Effector memory CD4-positive, alpha-beta T cell (primary cell): ENCODE data around the gene PXDC1.
"Not testable (repeated sequence)": the region's sequence is repeated elsewhere in the genome, so short reads cannot be mapped to it uniquely, and the experiment has no call there.

Source experiments
- DNase-seq, 3 donors: peaks; one replicate each; pipeline ENCODE4 v3.0.0-alpha.2; 2020
- H3K27ac ChIP-seq: 2 replicates; pipeline ENCODE4 v1.7.0; 2013; ENCODE audit warnings: mild to moderate bottlenecking, low read length, moderate library complexity; ENCODE audit not compliant: insufficient read depth, poor library complexity, severe bottlenecking
- H3K27me3 ChIP-seq: replicated peaks from 2 replicates; pipeline ENCODE4 v1.7.0; 2013; ENCODE audit warnings: mild to moderate bottlenecking, low read length; ENCODE audit not compliant: insufficient read depth, control insufficient read depth, poor library complexity, severe bottlenecking
- H3K36me3 ChIP-seq: 2 replicates; pipeline ENCODE4 v1.7.0; 2013; ENCODE audit warnings: mild to moderate bottlenecking, low read length, moderate library complexity; ENCODE audit not compliant: control insufficient read depth, insufficient read depth
- H3K4me1 ChIP-seq: 2 replicates; pipeline ENCODE4 v1.7.0; 2013; ENCODE audit warnings: low read length, mild to moderate bottlenecking; ENCODE audit not compliant: control insufficient read depth, insufficient read depth, poor library complexity, severe bottlenecking
- H3K4me3 ChIP-seq: 2 replicates; pipeline ENCODE4 v1.7.0; 2013; ENCODE audit warnings: low read length, low read depth, mild to moderate bottlenecking; ENCODE audit not compliant: insufficient read depth, poor library complexity, severe bottlenecking
- H3K9me3 ChIP-seq: 2 replicates; pipeline ENCODE4 v1.7.0; 2013; ENCODE audit warnings: mild to moderate bottlenecking, low read length, moderate library complexity; ENCODE audit not compliant: control insufficient read depth

PXDC1 gene

GRCh38 chr6:3697609-3698008 is 53.9 kb downstream of the PXDC1 start:
- Histone ChIP-seq H3K36me3 (no peaks in the 10 kb centered on the region), H3K4me3 (no peak overlapping the region), H3K4me1 (no peaks in the 10 kb centered on the region), H3K27ac (no peak overlapping the region), H3K9me3 (no peaks in the 10 kb centered on the region), H3K27me3 (peaks cover under 1% of the 10 kb centered on the region)
- no peak for DNase-seq

GRCh38 chr6:3696525-3697088 is 54.9 kb downstream of the PXDC1 start:
- Histone ChIP-seq H3K27me3 (peaks cover 5% of the 10 kb centered on the region), H3K27ac (no peak overlapping the region), H3K4me3 (no peak overlapping the region), H3K36me3 (no peaks in the 10 kb centered on the region), H3K9me3 (no peaks in the 10 kb centered on the region), H3K4me1 (no peaks in the 10 kb centered on the region)
- DNase-seq = no peak

DNA sequence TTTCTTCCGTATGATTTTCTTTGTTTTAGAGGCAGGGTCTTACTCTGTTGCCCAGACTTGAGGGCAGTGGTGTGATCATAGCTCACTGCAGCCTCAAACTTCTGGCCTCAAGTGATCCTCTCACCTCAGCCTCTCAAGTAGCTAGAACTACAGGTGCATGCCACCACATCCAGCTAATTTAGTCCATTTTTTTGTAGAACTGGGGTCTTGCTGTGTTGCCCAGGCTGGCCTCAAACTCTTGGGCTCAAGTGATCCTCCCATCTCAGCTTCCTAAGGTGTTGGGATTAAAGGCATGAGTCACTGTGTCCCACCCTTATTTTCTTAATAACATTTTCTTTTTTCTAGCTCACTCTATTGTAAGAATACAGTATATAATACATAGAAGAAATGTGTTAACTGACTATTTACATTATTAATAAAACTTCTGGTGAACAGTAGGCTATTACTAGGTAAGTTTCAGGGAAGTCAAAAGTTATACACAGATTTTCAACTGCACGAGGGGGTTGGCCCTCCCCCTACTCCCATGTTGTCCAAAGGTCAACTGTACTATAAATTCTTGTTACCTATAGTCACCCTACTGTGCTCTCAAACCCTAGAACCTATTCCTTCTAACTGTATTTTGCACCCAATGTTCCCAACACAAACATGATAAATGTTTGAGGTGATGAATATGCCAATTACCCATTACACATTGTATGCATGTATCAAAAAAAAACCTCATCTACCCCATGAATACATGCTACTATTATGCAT is 56.3 kb downstream of the PXDC1 start:
- H3K27ac ChIP-seq = no peak overlapping the region
- no peak overlapping the region for H3K4me3 ChIP-seq
- H3K27me3 ChIP-seq = peaks cover 5% of the 10 kb centered on the region
- no peaks in the 10 kb centered on the region for H3K9me3 ChIP-seq
- H3K36me3 ChIP-seq = no peaks in the 10 kb centered on the region
- H3K4me1 ChIP-seq = no peaks in the 10 kb centered on the region
- DNase-seq = no peak

DNA sequence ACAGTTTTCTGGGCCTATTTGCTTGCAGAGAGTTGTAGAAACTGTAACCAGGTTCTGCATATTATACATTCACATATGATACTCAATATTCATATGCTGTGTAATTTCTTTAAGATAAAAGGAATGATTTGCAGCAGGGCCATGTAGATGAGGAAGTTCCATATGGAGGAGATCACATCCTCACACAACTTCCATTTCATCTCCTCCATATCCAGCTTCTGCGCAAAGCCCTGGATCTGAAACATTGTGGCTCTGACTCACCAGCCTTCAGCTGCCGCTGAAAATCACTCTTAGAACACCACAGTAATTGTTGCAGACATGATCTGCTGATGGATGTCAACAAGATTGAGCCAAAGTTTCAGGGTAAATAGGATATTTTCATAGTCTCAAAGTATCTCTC is 57.7 kb downstream of the PXDC1 start:
- no peaks in the 10 kb centered on the region for H3K4me1 ChIP-seq
- DNase-seq = no peak
- H3K9me3 ChIP-seq = no peaks in the 10 kb centered on the region
- no peak overlapping the region for H3K4me3 ChIP-seq
- H3K36me3 ChIP-seq = no peaks in the 10 kb centered on the region
- peaks cover 5% of the 10 kb centered on the region for H3K27me3 ChIP-seq
- no peak overlapping the region for H3K27ac ChIP-seq

GRCh38 chr6:3690506-3690905 is 61.0 kb downstream of the PXDC1 start:
- H3K9me3 ChIP-seq = no peaks in the 10 kb centered on the region

DNA sequence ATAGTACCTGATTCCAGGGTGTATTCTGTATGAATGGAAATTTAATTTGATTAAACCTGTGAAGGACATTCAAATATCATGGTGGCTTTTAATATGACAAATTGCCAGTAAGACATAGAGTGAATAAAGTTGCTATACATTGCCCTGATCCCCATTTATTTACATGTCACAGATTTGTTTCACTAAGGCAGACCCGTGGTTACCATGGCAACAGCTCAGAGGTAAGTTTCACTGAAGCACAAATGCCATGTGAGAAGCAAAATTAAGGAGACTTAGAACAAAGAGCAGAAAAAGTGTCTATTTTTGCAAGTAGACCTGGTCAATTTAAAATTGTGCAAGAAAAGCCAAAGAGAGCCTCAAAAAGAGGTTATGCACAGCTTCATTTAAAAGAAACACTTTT is 63.7 kb downstream of the PXDC1 start:
- Histone ChIP-seq H3K36me3 (no peaks in the 10 kb centered on the region), H3K27ac (no peak overlapping the region), H3K9me3 (no peaks in the 10 kb centered on the region), H3K4me3 (no peak overlapping the region), H3K4me1 (no peaks in the 10 kb centered on the region), H3K27me3 (peaks cover 5% of the 10 kb centered on the region)
- no peak for DNase-seq

More at GRCh38 chr6:3690506-3690905, 61.0 kb downstream of the PXDC1 start:
- Histone ChIP-seq H3K4me1 (no peaks in the 10 kb centered on the region), H3K36me3 (no peaks in the 10 kb centered on the region), H3K27ac (no peak overlapping the region), H3K4me3 (no peak overlapping the region), H3K27me3 (peaks cover 5% of the 10 kb centered on the region)
- DNase-seq = no peak

DNA sequence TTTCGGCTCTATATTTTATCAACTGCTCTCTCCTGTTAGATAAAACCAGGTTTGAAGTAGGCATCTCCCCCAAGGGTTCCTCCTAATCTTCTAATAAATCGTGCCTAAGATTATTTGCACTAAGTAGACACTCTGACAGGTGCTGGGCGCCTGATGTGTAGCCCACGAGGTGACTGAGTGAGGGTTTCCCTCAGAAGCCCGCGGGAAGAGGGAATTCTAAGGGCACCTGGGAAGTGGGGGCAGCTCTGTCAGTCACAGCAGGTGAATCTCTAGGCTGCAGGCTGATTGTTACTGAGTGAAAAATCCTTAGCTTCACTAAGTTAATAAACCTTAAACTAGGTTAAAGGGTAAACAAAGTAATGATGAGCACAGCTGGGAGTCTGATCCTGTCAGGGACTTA is 68.2 kb downstream of the PXDC1 start:
- H3K4me3 ChIP-seq = no peak overlapping the region
- no peak for DNase-seq

DNA sequence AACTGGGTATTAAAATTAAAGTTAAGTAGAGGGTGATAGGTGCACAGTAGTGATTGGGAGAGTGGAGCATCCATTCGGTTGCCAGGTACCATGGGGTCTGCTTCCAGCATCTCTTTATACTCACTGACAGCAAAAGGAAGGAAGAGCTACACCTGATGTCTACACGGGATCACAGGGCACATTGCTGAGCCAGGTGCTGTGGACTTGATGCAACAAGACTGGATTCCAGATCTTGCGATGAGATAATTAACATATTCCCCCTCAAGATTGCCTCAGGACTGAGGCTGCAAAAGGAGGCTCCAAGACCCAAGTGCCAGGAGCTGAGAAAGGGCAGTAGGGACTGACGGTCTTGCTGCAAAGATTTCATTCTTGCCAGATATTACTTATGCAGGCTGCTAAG is 72.6 kb downstream of the PXDC1 start:
- no peaks in the 10 kb centered on the region for H3K36me3 ChIP-seq
- H3K9me3 ChIP-seq = no peaks in the 10 kb centered on the region
- no peaks in the 10 kb centered on the region for H3K27me3 ChIP-seq
- no peak overlapping the region for H3K27ac ChIP-seq
- DNase-seq = no peak
- H3K4me3 ChIP-seq = no peak overlapping the region
- H3K4me1 ChIP-seq = no peaks in the 10 kb centered on the region

More for the DNA sequence above, 68.2 kb downstream of the PXDC1 start:
- no peaks in the 10 kb centered on the region for H3K9me3 ChIP-seq
- H3K27me3 ChIP-seq = no peaks in the 10 kb centered on the region
- H3K27ac ChIP-seq = no peak overlapping the region
- no peaks in the 10 kb centered on the region for H3K36me3 ChIP-seq
- H3K4me1 ChIP-seq = no peaks in the 10 kb centered on the region

DNA sequence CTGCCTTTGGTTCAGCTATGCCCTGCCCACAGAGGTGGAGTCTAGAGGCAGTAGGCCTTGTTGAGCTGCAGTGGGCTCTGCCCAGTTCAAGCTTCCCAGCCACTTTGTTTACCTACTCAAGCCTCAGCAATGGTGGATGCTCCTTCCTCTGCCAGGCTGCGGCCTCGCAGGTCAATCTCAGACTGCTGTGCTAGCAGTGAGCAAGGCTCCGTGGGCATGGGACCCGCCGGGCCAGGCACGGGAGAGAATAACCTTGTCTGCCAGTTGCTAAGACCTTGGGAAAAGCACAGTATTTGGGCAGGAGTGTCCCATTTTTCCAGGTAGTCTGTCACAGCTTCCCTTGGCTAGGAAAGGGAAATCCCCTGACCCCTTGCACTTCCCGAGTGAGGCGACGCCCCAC is 73.8 kb downstream of the PXDC1 start:
- not testable (repeated sequence) for H3K36me3 ChIP-seq, H3K4me1 ChIP-seq, H3K27me3 ChIP-seq, H3K27ac ChIP-seq, H3K4me3 ChIP-seq, H3K9me3 ChIP-seq, DNase-seq

GRCh38 chr6:3677351-3677750 is 74.2 kb downstream of the PXDC1 start:
- H3K4me3 ChIP-seq, H3K36me3 ChIP-seq, H3K27me3 ChIP-seq, H3K4me1 ChIP-seq, DNase-seq, H3K9me3 ChIP-seq, H3K27ac ChIP-seq: not testable (repeated sequence)
